ENCODE data around the gene ACD.

The ACD gene

DNA sequence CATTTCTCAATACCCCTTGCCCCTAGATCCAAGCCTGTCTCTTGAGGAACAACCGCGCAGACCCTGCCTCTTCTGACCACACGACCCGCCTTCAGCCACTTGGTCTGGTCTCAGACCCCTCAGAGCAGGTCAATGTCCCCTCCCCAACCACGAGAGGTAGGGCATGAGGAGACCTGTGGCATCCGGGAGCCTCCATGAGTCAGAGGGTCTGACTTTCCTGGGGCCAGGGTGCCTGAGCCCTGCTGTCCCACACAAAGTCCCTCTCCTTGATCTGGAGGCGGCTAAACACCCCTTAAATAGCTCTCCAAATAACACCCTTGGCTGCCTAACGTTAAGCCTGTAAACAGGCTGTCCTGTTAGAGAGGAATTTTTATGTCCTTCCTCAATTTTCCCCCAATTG is 10.0 kb downstream of the ACD start:
- no peak for DNase-seq (ENCODE audit: low spot score)
- no peak overlapping the region for H3K4ac ChIP-seq (ENCODE audit: low read length)
- H3K9ac ChIP-seq (ENCODE audit: low read depth, low read length, poor library complexity): peak overlapping the region; percentile 21
- no peak overlapping the region for H3K27ac ChIP-seq (replicated peaks; ENCODE audit: low read length)
- H2BK15ac ChIP-seq (ENCODE audit: low read length): no peak overlapping the region
- peaks cover 0 to 20% of the 10 kb centered on the region in 2 donors for H3K4me1 ChIP-seq (ENCODE audit: control insufficient read depth in 2 of 2, insufficient read depth in 1 of 2, low read depth in 1 of 2, low read length in 2 of 2)
- H3K36me3 ChIP-seq (replicated peaks in 1 of 2; ENCODE audit: control insufficient read depth in 2 of 2, insufficient read depth in 2 of 2, low read length in 2 of 2): no peaks in the 10 kb centered on the region
- peaks cover 0 to 2% of the 10 kb centered on the region in 2 donors for H3K9me3 ChIP-seq (replicated peaks in 1 of 2; ENCODE audit: control insufficient read depth in 2 of 2, insufficient read depth in 1 of 2, low read depth in 1 of 2, low read length in 2 of 2)
- no peak overlapping the region for H4K8ac ChIP-seq (ENCODE audit: low read depth, low read length)
- peaks cover 4% of the 10 kb centered on the region for H3K79me1 ChIP-seq (ENCODE audit: low read depth, low read length)
- no peak overlapping the region for H2BK5ac ChIP-seq (ENCODE audit: low read length)
- H3K27me3 ChIP-seq (ENCODE audit: control insufficient read depth in 3 of 3, insufficient read depth in 3 of 3, low read depth in 1 of 3, low read length in 3 of 3): peaks cover 3 to 78% (median 78%) of the 10 kb centered on the region in 3 experiments
- H3K18ac ChIP-seq (ENCODE audit: low read length): peak overlapping the region; percentile 85
- H3K23ac ChIP-seq (ENCODE audit: low read depth, low read length, poor library complexity): peak overlapping the region; percentile 80
- peak overlapping the region; percentile 31 for H2BK120ac ChIP-seq (ENCODE audit: low read depth, low read length)
- peak overlapping the region; percentile 90 for H2AK5ac ChIP-seq (ENCODE audit: low read depth, low read length)
- H4K91ac ChIP-seq (ENCODE audit: low read depth, low read length, poor library complexity): no peak overlapping the region
- H3K4me3 ChIP-seq (ENCODE audit: low read length in 2 of 2): no peak overlapping the region
- no CpG with 5 or more reads among the region's 8 CpGs for WGBS, 2 donors (ENCODE audit: extremely low coverage in 2 of 2, insufficient read length in 2 of 2, insufficient replicate concordance in 1 of 2)
- H3K4me2 ChIP-seq (ENCODE audit: insufficient read depth, low read length, poor library complexity, severe bottlenecking): peak overlapping the region; percentile 12
- no peak overlapping the region for H2AFZ ChIP-seq (ENCODE audit: low read length)
- H2BK12ac ChIP-seq (ENCODE audit: low read length): peak overlapping the region; percentile 84
- H3K14ac ChIP-seq (ENCODE audit: low read length): peak overlapping the region; percentile 63

DNA sequence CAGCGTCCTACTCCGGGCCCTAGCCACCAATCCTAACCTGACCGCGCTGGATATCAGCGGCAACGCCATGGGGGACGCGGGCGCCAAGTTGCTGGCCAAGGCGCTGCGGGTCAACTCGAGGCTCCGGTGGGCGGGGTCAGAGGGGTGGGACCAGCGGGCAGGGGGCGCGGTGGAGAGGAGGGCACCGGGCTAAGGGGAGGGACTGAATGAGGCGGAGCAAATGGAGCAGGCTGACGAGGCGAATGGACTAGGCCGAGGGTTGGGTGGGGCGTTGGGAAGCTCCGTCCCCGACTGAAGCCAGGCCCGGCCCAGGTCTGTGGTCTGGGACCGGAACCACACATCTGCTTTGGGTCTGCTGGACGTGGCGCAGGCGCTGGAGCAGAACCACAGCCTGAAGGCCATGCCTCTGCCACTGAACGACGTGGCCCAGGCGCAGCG is 10.5 kb downstream of the ACD start:
- Histone ChIP-seq H3K14ac (ENCODE audit: low read length) (peak overlapping the region; percentile 63), H3K36me3 (replicated peaks in 1 of 2; ENCODE audit: control insufficient read depth in 2 of 2, insufficient read depth in 2 of 2, low read length in 2 of 2) (no peaks in the 10 kb centered on the region), H3K27me3 (ENCODE audit: control insufficient read depth in 3 of 3, insufficient read depth in 3 of 3, low read depth in 1 of 3, low read length in 3 of 3) (peaks cover 3 to 75% (median 75%) of the 10 kb centered on the region in 3 experiments), H2BK120ac (ENCODE audit: low read depth, low read length) (peak overlapping the region; percentile 31), H2AFZ (ENCODE audit: low read length) (no peak overlapping the region), H3K9me3 (replicated peaks in 1 of 2; ENCODE audit: control insufficient read depth in 2 of 2, insufficient read depth in 1 of 2, low read depth in 1 of 2, low read length in 2 of 2) (no peaks in the 10 kb centered on the region), H2AK5ac (ENCODE audit: low read depth, low read length) (peak overlapping the region; percentile 90), H3K18ac (ENCODE audit: low read length) (peak overlapping the region; percentile 85), H3K9ac (ENCODE audit: low read depth, low read length, poor library complexity) (peak overlapping the region; percentile 21), H4K8ac (ENCODE audit: low read depth, low read length) (no peak overlapping the region), H3K4me1 (ENCODE audit: control insufficient read depth in 2 of 2, insufficient read depth in 1 of 2, low read depth in 1 of 2, low read length in 2 of 2) (peaks cover 0 to 20% of the 10 kb centered on the region in 2 donors), H3K79me1 (ENCODE audit: low read depth, low read length) (peaks cover 4% of the 10 kb centered on the region), H3K27ac (replicated peaks; ENCODE audit: low read length) (peak overlapping the region; percentile 51), H3K4me2 (ENCODE audit: insufficient read depth, low read length, poor library complexity, severe bottlenecking) (peak overlapping the region; percentile 12), H2BK12ac (ENCODE audit: low read length) (peak overlapping the region; percentile 84), H3K4me3 (ENCODE audit: low read length in 2 of 2) (peak overlapping the region in 1 of 2 donors; percentile 26), H2BK5ac (ENCODE audit: low read length) (no peak overlapping the region), H4K91ac (ENCODE audit: low read depth, low read length, poor library complexity) (no peak overlapping the region), H2BK15ac (ENCODE audit: low read length) (no peak overlapping the region), H3K23ac (ENCODE audit: low read depth, low read length, poor library complexity) (peak overlapping the region; percentile 80), H3K4ac (ENCODE audit: low read length) (no peak overlapping the region)
- DNase-seq (ENCODE audit: low spot score): peak; percentile 65
- WGBS, 2 donors (ENCODE audit: extremely low coverage in 2 of 2, insufficient read length in 2 of 2, insufficient replicate concordance in 1 of 2): no CpG with 5 or more reads among the region's 34 CpGs

DNA sequence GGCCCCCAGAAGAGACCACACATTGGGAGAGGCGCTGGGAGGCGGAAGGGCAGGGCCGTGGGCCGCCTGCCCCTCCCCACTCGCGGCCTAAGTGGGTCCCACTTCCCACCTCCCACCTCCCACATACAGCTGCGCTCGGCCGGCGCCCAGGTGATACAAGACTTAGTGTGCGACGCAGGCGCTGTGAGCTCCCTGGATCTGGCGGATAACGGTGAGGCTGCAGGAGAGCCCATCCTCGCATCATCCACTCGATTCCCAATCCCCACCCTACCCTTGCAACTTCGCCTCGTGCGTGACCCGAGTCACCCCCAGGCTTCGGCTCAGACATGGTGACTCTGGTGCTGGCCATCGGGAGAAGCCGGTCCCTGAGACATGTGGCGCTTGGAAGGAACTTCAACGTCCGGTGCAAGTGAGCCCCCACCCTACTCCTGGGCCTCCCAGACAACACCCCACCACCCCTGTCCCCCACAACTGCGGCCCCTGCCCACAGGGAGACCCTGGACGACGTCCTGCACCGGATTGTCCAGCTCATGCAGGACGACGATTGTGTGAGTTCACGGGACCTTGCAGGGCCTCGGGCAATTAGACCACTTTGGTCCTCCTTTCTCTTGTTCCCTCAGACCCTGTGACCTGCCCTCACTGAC is 11.2 kb downstream of the ACD start:
- Histone ChIP-seq H3K4ac (ENCODE audit: low read length) (no peak overlapping the region), H3K23ac (ENCODE audit: low read depth, low read length, poor library complexity) (peak overlapping the region; percentile 69), H2BK5ac (ENCODE audit: low read length) (no peak overlapping the region), H2BK15ac (ENCODE audit: low read length) (peak overlapping the region; percentile 6), H3K9ac (ENCODE audit: low read depth, low read length, poor library complexity) (no peak overlapping the region), H3K9me3 (replicated peaks in 1 of 2; ENCODE audit: control insufficient read depth in 2 of 2, insufficient read depth in 1 of 2, low read depth in 1 of 2, low read length in 2 of 2) (no peaks in the 10 kb centered on the region), H2AK5ac (ENCODE audit: low read depth, low read length) (peak overlapping the region; percentile 30), H4K91ac (ENCODE audit: low read depth, low read length, poor library complexity) (no peak overlapping the region), H3K18ac (ENCODE audit: low read length) (peak overlapping the region; percentile 76), H3K4me1 (ENCODE audit: control insufficient read depth in 2 of 2, insufficient read depth in 1 of 2, low read depth in 1 of 2, low read length in 2 of 2) (peaks cover 0 to 20% of the 10 kb centered on the region in 2 donors), H2BK12ac (ENCODE audit: low read length) (peak overlapping the region; percentile 0), H3K4me3 (ENCODE audit: low read length in 2 of 2) (peak overlapping the region in 1 of 2 donors; percentile 6), H3K36me3 (replicated peaks in 1 of 2; ENCODE audit: control insufficient read depth in 2 of 2, insufficient read depth in 2 of 2, low read length in 2 of 2) (no peaks in the 10 kb centered on the region), H3K14ac (ENCODE audit: low read length) (no peak overlapping the region), H2AFZ (ENCODE audit: low read length) (no peak overlapping the region), H3K79me1 (ENCODE audit: low read depth, low read length) (peaks cover 2% of the 10 kb centered on the region), H3K27me3 (ENCODE audit: control insufficient read depth in 3 of 3, insufficient read depth in 3 of 3, low read depth in 1 of 3, low read length in 3 of 3) (peaks cover 3 to 77% (median 72%) of the 10 kb centered on the region in 3 experiments), H2BK120ac (ENCODE audit: low read depth, low read length) (no peak overlapping the region), H4K8ac (ENCODE audit: low read depth, low read length) (peak overlapping the region; percentile 78), H3K27ac (replicated peaks; ENCODE audit: low read length) (peak overlapping the region; percentile 13), H3K4me2 (ENCODE audit: insufficient read depth, low read length, poor library complexity, severe bottlenecking) (peak overlapping the region; percentile 12)
- no peak for DNase-seq (ENCODE audit: low spot score)
- WGBS, 2 donors (ENCODE audit: extremely low coverage in 2 of 2, insufficient read length in 2 of 2, insufficient replicate concordance in 1 of 2): no CpG with 5 or more reads among the region's 35 CpGs

DNA sequence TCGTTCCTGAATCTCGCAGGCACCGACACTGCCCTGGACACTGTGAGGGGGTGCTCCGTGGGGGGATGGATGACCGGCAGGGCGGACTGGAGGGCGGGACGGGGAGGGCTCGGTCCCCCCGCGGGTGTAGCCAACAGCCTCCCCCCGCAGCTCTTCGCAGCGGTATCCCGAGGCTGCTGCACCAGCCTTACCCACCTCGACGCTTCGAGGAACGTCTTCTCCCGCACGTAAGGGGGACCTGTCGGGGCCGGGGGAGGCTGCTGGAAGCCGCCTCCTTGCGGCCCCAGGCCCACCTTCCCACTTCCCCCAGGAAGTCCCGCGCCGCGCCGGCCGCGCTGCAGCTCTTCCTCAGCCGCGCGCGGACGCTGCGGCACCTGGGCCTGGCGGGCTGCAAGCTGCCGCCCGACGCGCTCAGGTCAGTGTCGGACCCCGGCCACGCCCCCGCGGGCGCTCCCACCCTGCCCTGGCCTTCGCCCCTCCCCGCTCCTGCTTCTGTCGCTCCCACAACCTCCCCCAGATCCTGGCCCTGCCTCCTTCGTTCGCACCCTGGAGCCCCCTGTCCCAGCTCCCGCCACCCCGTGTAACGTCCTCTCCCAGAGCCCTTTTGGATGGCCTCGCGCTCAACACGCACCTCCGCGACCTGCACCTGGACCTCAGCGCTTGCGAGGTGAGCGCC is 11.8 kb downstream of the ACD start:
- H3K27me3 ChIP-seq (ENCODE audit: control insufficient read depth in 3 of 3, insufficient read depth in 3 of 3, low read depth in 1 of 3, low read length in 3 of 3): peaks cover 0 to 76% (median 65%) of the 10 kb centered on the region in 3 experiments
- no peak for DNase-seq (ENCODE audit: low spot score)
- no CpG with 5 or more reads among the region's 65 CpGs for WGBS, 2 donors (ENCODE audit: extremely low coverage in 2 of 2, insufficient read length in 2 of 2, insufficient replicate concordance in 1 of 2)

More for the DNA sequence above, 11.8 kb downstream of the ACD start:
- peaks cover 2% of the 10 kb centered on the region for H3K79me1 ChIP-seq (ENCODE audit: low read depth, low read length)
- no peak overlapping the region for H2AFZ ChIP-seq (ENCODE audit: low read length)
- H3K9ac ChIP-seq (ENCODE audit: low read depth, low read length, poor library complexity): no peak overlapping the region
- peak overlapping the region; percentile 30 for H2AK5ac ChIP-seq (ENCODE audit: low read depth, low read length)
- peak overlapping the region; percentile 0 for H2BK12ac ChIP-seq (ENCODE audit: low read length)
- H3K4me3 ChIP-seq (ENCODE audit: low read length in 2 of 2): no peak overlapping the region
- H3K9me3 ChIP-seq (replicated peaks in 1 of 2; ENCODE audit: control insufficient read depth in 2 of 2, insufficient read depth in 1 of 2, low read depth in 1 of 2, low read length in 2 of 2): no peaks in the 10 kb centered on the region
- no peaks in the 10 kb centered on the region for H3K36me3 ChIP-seq (replicated peaks in 1 of 2; ENCODE audit: control insufficient read depth in 2 of 2, insufficient read depth in 2 of 2, low read length in 2 of 2)
- no peak overlapping the region for H4K91ac ChIP-seq (ENCODE audit: low read depth, low read length, poor library complexity)
- H3K27ac ChIP-seq (replicated peaks; ENCODE audit: low read length): no peak overlapping the region
- H2BK5ac ChIP-seq (ENCODE audit: low read length): peak overlapping the region; percentile 66
- peak overlapping the region; percentile 73 for H3K23ac ChIP-seq (ENCODE audit: low read depth, low read length, poor library complexity)
- peak overlapping the region; percentile 80 for H3K18ac ChIP-seq (ENCODE audit: low read length)
- no peak overlapping the region for H2BK120ac ChIP-seq (ENCODE audit: low read depth, low read length)
- peak overlapping the region; percentile 6 for H2BK15ac ChIP-seq (ENCODE audit: low read length)
- no peak overlapping the region for H3K4ac ChIP-seq (ENCODE audit: low read length)
- H3K4me1 ChIP-seq (ENCODE audit: control insufficient read depth in 2 of 2, insufficient read depth in 1 of 2, low read depth in 1 of 2, low read length in 2 of 2): peaks cover 0 to 19% of the 10 kb centered on the region in 2 donors
- peak overlapping the region; percentile 94 for H3K14ac ChIP-seq (ENCODE audit: low read length)
- no peak overlapping the region for H4K8ac ChIP-seq (ENCODE audit: low read depth, low read length)
- no peak overlapping the region for H3K4me2 ChIP-seq (ENCODE audit: insufficient read depth, low read length, poor library complexity, severe bottlenecking)

All from neuronal stem cell (in vitro differentiated cells).